GM20000 (cell line): Measurements from ENCODE around the gene STUB1.

Source experiments
- DNase-seq: peaks from one replicate; pipeline ENCODE4 v3.0.0; 2012; ENCODE audit warnings: low spot score
- CTCF ChIP-seq: IDR thresholded peaks from 2 replicates; pipeline ENCODE4 v1.5.1; 2012; ENCODE audit warnings: mild to moderate bottlenecking, control low read depth; ENCODE audit errors: extremely low read depth, missing control alignments

The STUB1 gene

GRCh38 chr16:686459-687260 lies 6.5 kb downstream of the STUB1 start:
- TF ChIP-seq CTCF, result no peak
- no peak for DNase-seq

- no peak for DNase-seq
- TF ChIP-seq CTCF, result no peak
Observed at GRCh38 chr16:687499-687898, 7.3 kb downstream of the STUB1 start.

- TF ChIP-seq CTCF, result no peak
- no peak for DNase-seq
Observed at GRCh38 chr16:689175-689897, 9.1 kb downstream of the STUB1 start.

DNA sequence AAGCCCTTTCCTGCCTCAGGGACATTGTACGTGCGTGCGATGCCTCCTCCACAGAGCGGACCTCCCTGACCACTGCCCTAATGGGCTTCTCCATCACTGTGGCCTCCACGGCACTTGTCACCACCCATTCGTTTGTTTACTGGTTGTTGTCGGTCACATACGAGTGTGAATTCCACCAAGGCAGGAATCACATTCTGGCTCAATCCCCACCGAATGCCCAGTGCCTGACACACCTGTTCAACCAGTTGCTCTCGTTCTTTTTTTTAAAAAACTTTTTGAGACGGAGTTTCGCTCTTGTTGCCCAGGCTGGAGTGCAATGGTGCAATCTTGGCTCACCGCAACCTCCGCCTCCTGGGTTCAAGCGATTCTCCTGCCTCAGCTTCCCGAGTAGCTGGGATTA lies 11.0 kb downstream of the STUB1 start:
- DNase-seq, result peak; percentile 18

DNA sequence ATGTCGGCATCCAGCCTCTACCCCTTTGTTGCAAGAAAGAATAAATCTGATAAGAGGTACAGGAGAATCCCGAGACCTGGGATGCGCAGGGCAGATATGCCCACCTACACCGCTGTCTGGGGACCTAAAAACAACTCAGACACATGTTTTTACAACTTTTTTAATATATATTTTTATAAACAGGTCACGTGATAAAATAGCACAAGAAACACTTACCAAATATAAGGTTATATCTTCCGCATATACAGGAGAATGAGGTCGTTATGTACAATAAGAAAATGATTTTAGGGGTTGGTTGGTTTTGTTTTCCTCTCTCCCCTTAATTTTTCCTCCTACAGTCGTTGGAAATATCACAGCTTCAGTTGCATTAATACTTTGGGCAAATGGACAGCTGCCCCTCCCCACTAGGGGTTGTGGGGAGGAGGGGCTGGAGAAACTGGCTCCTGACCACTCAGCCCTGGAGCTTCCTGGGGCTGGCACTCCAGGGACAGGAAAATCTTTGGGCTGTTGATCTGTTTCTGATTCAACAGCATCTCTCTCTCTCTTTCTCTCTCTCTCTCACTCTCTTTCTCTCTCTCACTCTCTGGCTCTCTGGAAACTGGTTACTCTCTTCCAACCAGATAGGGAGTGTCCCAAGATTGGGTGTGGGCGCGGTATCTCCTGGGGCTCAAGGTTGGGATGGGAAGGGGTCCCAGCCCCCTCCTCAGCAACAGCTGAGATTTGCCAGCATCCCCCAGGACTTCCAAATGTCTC lies 12.3 kb downstream of the STUB1 start:
- DNase-seq, result no peak
- no peak for TF ChIP-seq CTCF

DNA sequence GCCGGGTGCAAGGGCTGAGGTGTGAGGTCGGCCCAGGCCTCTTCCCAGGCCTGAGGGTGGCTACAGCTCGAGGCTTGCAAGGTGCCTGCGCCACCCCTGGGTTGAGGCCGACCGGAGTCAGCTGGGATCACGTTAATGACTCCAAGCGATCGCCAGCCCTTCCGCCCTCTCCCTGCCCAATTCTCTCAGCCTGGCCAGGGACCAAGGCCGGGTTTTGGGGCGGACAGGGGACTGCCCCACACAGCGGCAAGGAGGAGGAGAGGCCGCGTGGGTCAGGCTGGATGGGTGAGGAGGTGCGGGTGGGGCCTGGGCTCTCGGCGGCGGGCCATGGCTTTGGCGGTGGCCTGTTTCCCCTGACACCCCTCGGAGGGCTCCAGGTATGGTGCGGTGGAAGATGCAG lies 13.2 kb downstream of the STUB1 start:
- no peak for DNase-seq
- no peak for TF ChIP-seq CTCF

- no peak for DNase-seq
- no peak for TF ChIP-seq CTCF
Observed at GRCh38 chr16:693766-694165, 13.6 kb downstream of the STUB1 start.
